Right ventricle myocardium superior (tissue), 1 donor: Measurements from ENCODE around the gene BTBD8. TPM values are rescaled to one million over a fixed set of nuclear protein-coding genes. Genes with fewer than 3 reads are reported as not detected.
"Not testable (repeated sequence)": the region's sequence is repeated elsewhere in the genome, so short reads cannot be mapped to it uniquely, and the experiment has no call there.

Source experiments
- ATAC-seq: fragments of 200-7000 bp; cut with Tn5 transposase; one replicate; pipeline ENCODE4 v1.9.1; 2020; ENCODE audit warnings: mild to moderate bottlenecking; ENCODE audit not compliant: poor library complexity
- DNase-seq: peaks from one replicate; pipeline ENCODE4 v3.0.0-alpha.2; 2020
- intact Hi-C: fragments of 100-400 bp; cut with DNase I; formaldehyde crosslinking; loops from one replicate; pipeline ENCODE4 v1.11.2; 2022
- long read RNA-seq: library from polyadenylated mRNA; unstranded; transcript quantifications from one replicate; pipeline ENCODE4 v2.0.0, GENCODE V29; 2021
- total RNA-seq: library from RNA; stranded (reverse); fragmentation: NEBNext Ultra II Directional; extraction: Animal tissue kit (Norgen Biotek cat#: 25700); gene quantifications from one replicate; pipeline ENCODE4 v1.2.1, GENCODE V29; 2021
- donor health status: DM: no; HTN: yes; CAD: no; lungs with severe emphysema.

Gene BTBD8
- 5.9 TPM for total RNA-seq
- long read RNA-seq, partial matches to known transcripts, result 1 of 1 reads
- long read RNA-seq, other reads (novel, unspliced or antisense), result 0 of 1 reads

- intact Hi-C loops, result no loop called here
- ATAC-seq (peak; percentile 98), DNase-seq (peak; percentile 91)
Measured at GRCh38 chr1:92080128-92080985, at the start of gene BTBD8. TSS of gene BTBD8 (plus strand) at chr1:92080345. CDS start at chr1:92080572, 227 bp downstream.

- intact Hi-C loops, result no loop called here
- DNase-seq (no peak), ATAC-seq (no peak)
Measured at GRCh38 chr1:92030656-92031107, 49.5 kb upstream of the BTBD8 start.

- intact Hi-C loops, result no loop called here
- no peak for ATAC-seq
- DNase-seq, result no peak
Measured at GRCh38 chr1:92031281-92032110, 48.6 kb upstream of the BTBD8 start.

GRCh38 chr1:92037400-92037799 lies 42.7 kb upstream of the BTBD8 start:
- DNase-seq (no peak), ATAC-seq (no peak)
- intact Hi-C loops, result no loop called here

- no peak for ATAC-seq
- intact Hi-C loops, result no loop called here
- DNase-seq, result no peak
Measured at GRCh38 chr1:92038695-92039346, 41.3 kb upstream of the BTBD8 start.

GRCh38 chr1:92040971-92041370 lies 39.2 kb upstream of the BTBD8 start:
- ATAC-seq (no peak), DNase-seq (no peak)
- intact Hi-C loops, result no loop called here

- no peak for DNase-seq
- intact Hi-C loops, result no loop called here
- no peak for ATAC-seq
Measured at GRCh38 chr1:92043621-92044020, 36.5 kb upstream of the BTBD8 start.

GRCh38 chr1:92045766-92046495 lies 34.2 kb upstream of the BTBD8 start:
- intact Hi-C loops, result no loop called here
- DNase-seq (no peak), ATAC-seq (no peak)

- intact Hi-C loops, result no loop called here
- DNase-seq, result no peak
- no peak for ATAC-seq
Measured at GRCh38 chr1:92051948-92052347, 28.2 kb upstream of the BTBD8 start.

GRCh38 chr1:92065042-92065441 lies 15.1 kb upstream of the BTBD8 start:
- DNase-seq (no peak), ATAC-seq (no peak)
- intact Hi-C loops, result no loop called here

- ATAC-seq (no peak), DNase-seq (no peak)
- intact Hi-C loops, result no loop called here
Measured at GRCh38 chr1:92066321-92066720, 13.8 kb upstream of the BTBD8 start.

GRCh38 chr1:92070892-92071291 lies 9.3 kb upstream of the BTBD8 start:
- intact Hi-C loops, result no loop called here
- no peak for ATAC-seq

GRCh38 chr1:92074446-92074845 lies 5.7 kb upstream of the BTBD8 start:
- DNase-seq, ATAC-seq, intact Hi-C loops: not testable (repeated sequence)

More at GRCh38 chr1:92070892-92071291, 9.3 kb upstream of the BTBD8 start:
- DNase-seq, result no peak

GRCh38 chr1:92075311-92075710 lies 4.8 kb upstream of the BTBD8 start, which contains the start of gene SETSIP:
TSS of gene SETSIP (minus strand) at chr1:92075411. CDS start at chr1:92075411, 0 bp downstream.
- DNase-seq, result no peak
- ATAC-seq, result no peak
- intact Hi-C loops, result no loop called here

GRCh38 chr1:92076363-92076762 lies 3.8 kb upstream of the BTBD8 start:
- intact Hi-C loops, result no loop called here
- ATAC-seq (no peak), DNase-seq (no peak)

GRCh38 chr1:92078077-92078476 lies 2.1 kb upstream of the BTBD8 start:
- ATAC-seq, intact Hi-C loops, DNase-seq: not testable (repeated sequence)

- DNase-seq, result no peak
- intact Hi-C loops, result no loop called here
- no peak for ATAC-seq
Measured at GRCh38 chr1:92079441-92079840, 704 bp upstream of the BTBD8 start.

- DNase-seq, result no peak
- intact Hi-C loops, result no loop called here
- ATAC-seq, result no peak
Measured at GRCh38 chr1:92081031-92081430, 886 bp downstream of the BTBD8 start.
